PC-9 (cell line): ENCODE results near the gene PAQR4. TPM values are rescaled to one million over a fixed set of nuclear protein-coding genes. Genes with fewer than 3 reads are reported as not detected.

Source experiments
- BruUV-seq: library from RNA; stranded (reverse); fragments of 400-500 nt; replicated peaks from 2 replicates; lab custom pipeline; 2021; lab: Mats Ljungman, UMichigan
- CTCF ChIA-PET: fragments of 300-600 bp; sonication (Branson Sonifier 250); formaldehyde crosslinking; loops from one replicate; lab custom pipeline; 2022; ENCODE audit warnings: antibody characterized with exemption; lab: Charles Lee
- POLR2A ChIA-PET: fragments of 300-600 bp; sonication (Branson Sonifier 250); formaldehyde crosslinking; loops from one replicate; lab custom pipeline; 2022; ENCODE audit warnings: antibody characterized with exemption; ENCODE audit not compliant: unreplicated experiment; lab: Charles Lee
- DNase-seq, 2 experiments: peaks; one replicate each; pipeline versions ENCODE4 v3.0.0 to v3.0.0-alpha.2; 2015 to 2022; ENCODE audit warnings: mixed read lengths in 1 of 2
- H2AFZ ChIP-seq: fragments of 200-600 bp; sonication (generic); 2 replicates; pipeline ENCODE4 v1.8.1; 2017; ENCODE audit warnings: antibody characterized with exemption
- H3F3A ChIP-seq: fragments of 200-600 bp; sonication (generic); 2 replicates; pipeline ENCODE4 v1.8.1; 2017; ENCODE audit warnings: antibody characterized with exemption, mild to moderate bottlenecking, low read depth; ENCODE audit not compliant: insufficient read depth
- H3K27ac ChIP-seq: fragments of 200-600 bp; sonication (generic); 2 replicates; pipeline ENCODE4 v1.6.1; 2016; ENCODE audit warnings: mixed run types
- H3K27me3 ChIP-seq: fragments of 200-600 bp; sonication (generic); 2 replicates; pipeline ENCODE4 v1.6.1; 2016; ENCODE audit warnings: low read depth, mixed run types; ENCODE audit not compliant: insufficient read depth
- H3K36me3 ChIP-seq: fragments of 200-600 bp; sonication (generic); 2 replicates; pipeline ENCODE4 v1.6.1; 2016; ENCODE audit warnings: low read depth, mixed run types
- H3K4me1 ChIP-seq: fragments of 200-600 bp; sonication (generic); replicated peaks from 2 replicates; pipeline ENCODE4 v1.6.1; 2016; ENCODE audit warnings: mixed run types; ENCODE audit not compliant: insufficient read depth
- H3K4me2 ChIP-seq: fragments of 200-600 bp; sonication (generic); 2 replicates; pipeline ENCODE4 v1.6.1; 2017; ENCODE audit warnings: mixed run types
- H3K4me3 ChIP-seq: fragments of 200-600 bp; sonication (generic); 2 replicates; pipeline ENCODE4 v1.6.1; 2016; ENCODE audit warnings: mixed run types
- H3K79me2 ChIP-seq: fragments of 200-600 bp; sonication (generic); 2 replicates; pipeline ENCODE4 v1.6.1; 2017; ENCODE audit warnings: low read depth, mixed run types
- H3K9me2 ChIP-seq: fragments of 200-600 bp; sonication (generic); 2 replicates; pipeline ENCODE4 v1.8.1; 2017; ENCODE audit warnings: mild to moderate bottlenecking; ENCODE audit not compliant: insufficient read depth
- H3K9me3 ChIP-seq: fragments of 200-600 bp; sonication (generic); 2 replicates; pipeline ENCODE4 v1.8.1; 2016; ENCODE audit warnings: low read depth; ENCODE audit not compliant: insufficient read depth
- H4K20me1 ChIP-seq: fragments of 200-600 bp; sonication (generic); 2 replicates; pipeline ENCODE4 v1.8.1; 2017; ENCODE audit not compliant: insufficient read depth
- EZH2 ChIP-seq: fragments of 200-600 bp; sonication (generic); IDR thresholded peaks from 2 replicates; pipeline ENCODE4 v1.8.0; 2017; ENCODE audit warnings: antibody characterized with exemption, low read depth
- intact Hi-C: fragments of 100-400 bp; cut with micrococcal nuclease; formaldehyde crosslinking; loops from one replicate; pipeline ENCODE4 v1.10.0; 2022; ENCODE audit not compliant: unreplicated experiment
- total RNA-seq: library from RNA; stranded (reverse); gene quantifications from 2 replicates; pipeline ENCODE4 v1.2.3, GENCODE V29; 2021
- TF ChIP-seq, protein P1 (sequence below): fragments of 200-600 bp; sonication (generic); conservative IDR thresholded peaks from 2 replicates; pipeline ENCODE4 v1.6.1; 2017; ENCODE audit warnings: mixed run types, antibody characterized with exemption, mild to moderate bottlenecking, moderate library complexity

PAQR4 gene
- total RNA-seq, 1 experiment from 2014 or later: 40.7 TPM

DNA sequence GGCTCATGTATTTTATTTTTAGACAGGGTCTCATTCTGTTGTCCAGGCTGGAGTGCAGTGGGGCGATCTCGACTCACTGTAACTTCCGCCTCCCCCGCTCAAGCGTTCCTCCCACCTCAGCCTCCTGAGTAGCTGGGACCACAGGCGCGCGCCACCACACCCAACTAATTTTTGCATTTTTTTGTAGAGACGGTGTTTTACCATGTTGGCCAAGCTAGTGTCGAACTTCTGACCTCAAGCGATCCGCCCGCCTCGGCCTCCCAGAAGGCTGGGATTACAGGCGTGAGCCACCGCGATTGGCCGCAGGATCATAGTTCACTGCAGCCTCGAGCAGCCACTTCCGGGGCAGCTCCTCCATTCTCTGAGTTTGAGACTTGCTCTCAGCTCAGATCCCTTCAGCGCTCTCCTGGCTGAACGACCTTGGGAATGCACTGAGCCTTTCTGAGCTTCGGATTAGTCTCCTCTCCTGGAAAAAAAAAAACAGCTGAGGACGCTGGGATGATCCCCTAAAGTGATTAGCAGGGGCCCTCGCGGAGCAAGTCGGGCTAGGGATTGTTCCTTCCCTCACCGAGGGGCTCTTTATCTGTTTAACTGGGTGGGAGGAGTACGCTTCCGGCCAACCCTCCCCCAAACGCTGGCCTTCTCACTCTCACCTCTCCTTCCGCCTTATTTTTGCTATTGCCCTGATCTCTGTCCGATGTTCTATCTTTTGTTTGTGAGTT lies 12.2 kb downstream of the PAQR4 start:
- H3K79me2 ChIP-seq: peaks cover 10% of the 10 kb centered on the region
- no peaks in the 10 kb centered on the region for H3K9me3 ChIP-seq
- no peaks in the 10 kb centered on the region; the same call in 1 of the 2 replicates for H4K20me1 ChIP-seq
- peak overlapping the region; percentile 86 for H3K4me2 ChIP-seq
- ChIA-PET CTCF (interaction anchor here (0.6 kb wide), 2 partner anchors 13 to 44 kb away, joined by 9 read pairs; no protein-coding TSS in a partner anchor), POLR2A (interaction anchor here (0.6 to 1.0 kb wide), 5 partner anchors 9 to 101 kb away, joined by 3 to 7 read pairs (median 3); no protein-coding TSS in a partner anchor)
- intact Hi-C loops: loop anchor here (2.0 kb wide), 1 partner anchor 41 kb away; the partner anchor contains the start of gene HCFC1R1
- no TSS peak for BruUV-seq
- peak overlapping the region; percentile 80; the same call in 1 of the 2 replicates for H3K4me3 ChIP-seq
- H3K36me3 ChIP-seq: no peaks in the 10 kb centered on the region
- H3K4me1 ChIP-seq: peaks cover 22% of the 10 kb centered on the region
- H3K27me3 ChIP-seq: no peaks in the 10 kb centered on the region
- no peaks in the 10 kb centered on the region for H3K9me2 ChIP-seq
- H2AFZ ChIP-seq: no peak overlapping the region
- DNase-seq: no peak
- TF ChIP-seq EZH2: no peak
- TF ChIP-seq, protein P1, sequence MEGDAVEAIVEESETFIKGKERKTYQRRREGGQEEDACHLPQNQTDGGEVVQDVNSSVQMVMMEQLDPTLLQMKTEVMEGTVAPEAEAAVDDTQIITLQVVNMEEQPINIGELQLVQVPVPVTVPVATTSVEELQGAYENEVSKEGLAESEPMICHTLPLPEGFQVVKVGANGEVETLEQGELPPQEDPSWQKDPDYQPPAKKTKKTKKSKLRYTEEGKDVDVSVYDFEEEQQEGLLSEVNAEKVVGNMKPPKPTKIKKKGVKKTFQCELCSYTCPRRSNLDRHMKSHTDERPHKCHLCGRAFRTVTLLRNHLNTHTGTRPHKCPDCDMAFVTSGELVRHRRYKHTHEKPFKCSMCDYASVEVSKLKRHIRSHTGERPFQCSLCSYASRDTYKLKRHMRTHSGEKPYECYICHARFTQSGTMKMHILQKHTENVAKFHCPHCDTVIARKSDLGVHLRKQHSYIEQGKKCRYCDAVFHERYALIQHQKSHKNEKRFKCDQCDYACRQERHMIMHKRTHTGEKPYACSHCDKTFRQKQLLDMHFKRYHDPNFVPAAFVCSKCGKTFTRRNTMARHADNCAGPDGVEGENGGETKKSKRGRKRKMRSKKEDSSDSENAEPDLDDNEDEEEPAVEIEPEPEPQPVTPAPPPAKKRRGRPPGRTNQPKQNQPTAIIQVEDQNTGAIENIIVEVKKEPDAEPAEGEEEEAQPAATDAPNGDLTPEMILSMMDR: no peak
- no peak overlapping the region for H3K27ac ChIP-seq
- peaks cover 31% of the 10 kb centered on the region; the same call in 1 of the 2 replicates for H3F3A ChIP-seq

DNA sequence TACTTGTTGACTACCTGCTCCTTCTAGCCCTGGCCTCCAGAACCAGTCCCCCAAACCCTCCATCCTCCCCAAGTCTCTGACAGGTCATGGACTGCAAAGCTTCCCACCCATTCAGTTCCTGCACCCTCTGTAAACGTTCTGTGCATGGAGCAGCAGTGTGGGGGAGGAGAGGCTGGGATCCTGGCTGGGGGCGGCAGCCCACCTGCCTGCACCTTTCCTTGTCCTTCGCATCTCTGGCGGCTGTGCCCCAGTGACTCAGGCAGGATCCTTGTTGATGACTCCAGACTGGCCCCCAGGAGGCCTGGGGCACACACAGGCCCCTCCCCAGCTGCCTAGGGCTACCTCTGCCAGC lies 12.7 kb downstream of the PAQR4 start:
- no peaks in the 10 kb centered on the region for H3K9me3 ChIP-seq
- H3F3A ChIP-seq: peaks cover 32% of the 10 kb centered on the region; the same call in 1 of the 2 replicates
- ChIA-PET CTCF (interaction anchor here (0.6 kb wide), 1 partner anchor 12 kb away, joined by 9 read pairs; no protein-coding TSS in a partner anchor), POLR2A (interaction anchor here (0.5 to 0.8 kb wide), 4 partner anchors 14 to 66 kb away, joined by 3 to 4 read pairs (median 3); no protein-coding TSS in a partner anchor)
- H3K4me3 ChIP-seq: no peak overlapping the region
- H3K27me3 ChIP-seq: no peaks in the 10 kb centered on the region
- no peak for DNase-seq
- no peaks in the 10 kb centered on the region; the same call in 1 of the 2 replicates for H4K20me1 ChIP-seq
- H3K36me3 ChIP-seq: no peaks in the 10 kb centered on the region
- H2AFZ ChIP-seq: no peak overlapping the region
- no TSS peak for BruUV-seq
- H3K4me2 ChIP-seq: no peak overlapping the region
- no peak overlapping the region for H3K27ac ChIP-seq
- TF ChIP-seq EZH2: no peak
- TF ChIP-seq, protein P1: no peak
- H3K79me2 ChIP-seq: peaks cover 10% of the 10 kb centered on the region
- intact Hi-C loops: loop anchor here (2.0 kb wide), 2 partner anchors 17 to 41 kb away; partner anchors contain the start of genes HCFC1R1 and KREMEN2
- H3K9me2 ChIP-seq: no peaks in the 10 kb centered on the region
- peaks cover 22% of the 10 kb centered on the region for H3K4me1 ChIP-seq

DNA sequence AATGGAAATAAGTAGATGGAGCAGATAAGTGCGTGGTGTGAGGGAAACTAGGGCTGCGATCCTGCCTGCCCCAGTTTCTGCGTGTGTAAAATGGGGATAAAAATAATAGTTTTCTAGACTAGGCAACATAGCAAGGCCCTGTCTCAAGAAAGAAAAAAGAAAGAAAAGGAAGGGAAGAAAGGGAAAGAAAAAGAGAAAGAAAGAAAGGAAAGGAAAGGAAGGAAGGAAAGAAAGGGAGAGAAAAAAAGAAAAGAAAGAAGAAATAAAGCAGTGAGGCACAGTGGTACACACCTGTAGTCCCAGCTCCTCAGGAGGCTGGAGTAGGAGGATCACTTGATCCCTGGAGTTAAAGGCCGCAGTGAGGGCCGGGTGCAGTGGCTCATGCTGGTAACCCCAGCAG lies 13.3 kb downstream of the PAQR4 start:
- intact Hi-C loops: loop anchor here (2.0 kb wide), 1 partner anchor 18 kb away; the partner anchor contains the start of gene KREMEN2
- no peak for DNase-seq
- CTCF ChIA-PET: no interaction called here
- H3K27me3 ChIP-seq: no peaks in the 10 kb centered on the region
- H3K27ac ChIP-seq: no peak overlapping the region
- peaks cover 22% of the 10 kb centered on the region for H3K4me1 ChIP-seq
- H3K9me2 ChIP-seq: no peaks in the 10 kb centered on the region
- H3K9me3 ChIP-seq: no peaks in the 10 kb centered on the region
- H3F3A ChIP-seq: peaks cover 32% of the 10 kb centered on the region; the same call in 1 of the 2 replicates
- no TSS peak for BruUV-seq
- TF ChIP-seq EZH2: no peak
- TF ChIP-seq, protein P1: no peak
- no peaks in the 10 kb centered on the region for H4K20me1 ChIP-seq
- H3K36me3 ChIP-seq: no peaks in the 10 kb centered on the region
- H3K4me3 ChIP-seq: no peak overlapping the region
- peaks cover 10% of the 10 kb centered on the region for H3K79me2 ChIP-seq
- no peak overlapping the region for H3K4me2 ChIP-seq
- H2AFZ ChIP-seq: no peak overlapping the region
- POLR2A ChIA-PET: interaction anchor here (0.5 kb wide), 1 partner anchor 50 kb away, joined by 3 read pairs; no protein-coding TSS in a partner anchor
